Astrocyte of the cerebellum (primary cell): ENCODE results near the gene LAG3.

ENCODE experiments used
- DNase-seq: peaks from one replicate; pipeline ENCODE4 v3.0.0-alpha.2; 2011; ENCODE audit warnings: low read depth
- H3K4me3 ChIP-seq: 2 replicates; pipeline ENCODE4 v1.5.1; 2011; ENCODE audit warnings: mild to moderate bottlenecking, low read depth, low read length, moderate library complexity
- in situ Hi-C: cut with HindIII; loops from 2 replicates; pipeline ENCODE4 v1.10.0; 2017; ENCODE audit warnings: low sequenced_read_pairs
- TF ChIP-seq, protein P1 (sequence below): IDR thresholded peaks from 2 replicates; pipeline ENCODE4 v1.5.1; 2012; ENCODE audit warnings: low read length, low read depth, moderate library complexity, mild to moderate bottlenecking; ENCODE audit errors: missing control alignments

The LAG3 gene

GRCh38 chr12:6795088-6795487 is 22.8 kb downstream of the LAG3 start:
- no peak overlapping the region for H3K4me3 ChIP-seq
- no peak for DNase-seq
- TF ChIP-seq, protein P1, sequence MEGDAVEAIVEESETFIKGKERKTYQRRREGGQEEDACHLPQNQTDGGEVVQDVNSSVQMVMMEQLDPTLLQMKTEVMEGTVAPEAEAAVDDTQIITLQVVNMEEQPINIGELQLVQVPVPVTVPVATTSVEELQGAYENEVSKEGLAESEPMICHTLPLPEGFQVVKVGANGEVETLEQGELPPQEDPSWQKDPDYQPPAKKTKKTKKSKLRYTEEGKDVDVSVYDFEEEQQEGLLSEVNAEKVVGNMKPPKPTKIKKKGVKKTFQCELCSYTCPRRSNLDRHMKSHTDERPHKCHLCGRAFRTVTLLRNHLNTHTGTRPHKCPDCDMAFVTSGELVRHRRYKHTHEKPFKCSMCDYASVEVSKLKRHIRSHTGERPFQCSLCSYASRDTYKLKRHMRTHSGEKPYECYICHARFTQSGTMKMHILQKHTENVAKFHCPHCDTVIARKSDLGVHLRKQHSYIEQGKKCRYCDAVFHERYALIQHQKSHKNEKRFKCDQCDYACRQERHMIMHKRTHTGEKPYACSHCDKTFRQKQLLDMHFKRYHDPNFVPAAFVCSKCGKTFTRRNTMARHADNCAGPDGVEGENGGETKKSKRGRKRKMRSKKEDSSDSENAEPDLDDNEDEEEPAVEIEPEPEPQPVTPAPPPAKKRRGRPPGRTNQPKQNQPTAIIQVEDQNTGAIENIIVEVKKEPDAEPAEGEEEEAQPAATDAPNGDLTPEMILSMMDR, result no peak
- in situ Hi-C loops, result loop anchor here (5.0 to 10.0 kb wide), 2 partner anchors 68 to 160 kb away; partner anchors contain the start of gene LPAR5

- TF ChIP-seq, protein P1, result no peak
- no peak overlapping the region for H3K4me3 ChIP-seq
- DNase-seq, result no peak
- in situ Hi-C loops, result loop anchor here (5.0 to 10.0 kb wide), 2 partner anchors 69 to 162 kb away; partner anchors contain the start of gene LPAR5
Measured at GRCh38 chr12:6796576-6796975, 24.3 kb downstream of the LAG3 start.

- H3K4me3 ChIP-seq, result no peak overlapping the region
- DNase-seq, result no peak
- TF ChIP-seq, protein P1, result no peak
- in situ Hi-C loops, result loop anchor here (5.0 to 10.0 kb wide), 2 partner anchors 72 to 164 kb away; partner anchors contain the start of gene LPAR5
Measured at GRCh38 chr12:6799147-6799546, 26.8 kb downstream of the LAG3 start.

DNA sequence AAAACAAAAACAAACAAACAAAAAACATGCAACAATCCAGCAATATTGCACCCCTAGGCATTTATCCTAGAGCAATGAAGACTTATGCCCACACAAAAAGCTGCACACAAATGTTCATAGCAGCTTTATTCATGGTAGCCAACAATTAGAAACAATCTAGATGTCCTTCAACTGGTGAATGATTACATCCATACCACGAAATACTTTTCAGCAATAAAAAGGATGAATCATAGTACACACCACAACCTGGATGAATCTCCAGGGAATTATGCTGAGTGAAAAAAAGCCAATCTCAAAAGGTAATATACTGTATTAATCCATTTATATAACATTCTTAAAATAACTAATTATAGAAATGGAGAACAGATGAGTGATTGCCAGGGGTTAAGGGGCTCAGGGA is 34.9 kb downstream of the LAG3 start:
- no peak overlapping the region for H3K4me3 ChIP-seq
- TF ChIP-seq, protein P1, result no peak
- DNase-seq, result no peak
- in situ Hi-C loops, result no loop called here

GRCh38 chr12:6809056-6809455 is 36.7 kb downstream of the LAG3 start:
- no peak for DNase-seq
- in situ Hi-C loops, result no loop called here
- TF ChIP-seq, protein P1, result no peak
- no peak overlapping the region for H3K4me3 ChIP-seq

DNA sequence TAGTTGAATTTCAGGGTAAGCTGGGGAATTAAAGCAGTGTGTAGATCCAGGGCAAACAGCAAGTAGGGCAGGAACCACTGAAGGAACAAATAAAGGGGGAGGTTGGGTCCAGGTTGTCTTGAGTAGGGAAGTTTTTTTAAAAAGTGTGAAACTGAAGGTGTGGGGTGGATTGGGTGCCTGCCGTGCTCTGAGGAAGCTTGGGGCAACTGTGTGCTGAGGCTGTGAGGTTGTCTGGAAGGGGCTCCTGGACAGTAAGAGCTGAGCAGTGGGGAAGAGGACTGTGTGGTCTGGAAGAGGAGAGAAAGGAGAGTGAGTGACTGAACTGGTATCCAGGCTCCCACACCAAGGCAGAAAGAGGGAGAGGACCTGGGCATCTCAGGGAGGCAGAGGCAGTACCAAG is 38.4 kb downstream of the LAG3 start:
- in situ Hi-C loops, result loop anchor here (5.0 kb wide), 1 partner anchor 43 kb away; the partner anchor contains the start of gene PTMS
- no peak overlapping the region for H3K4me3 ChIP-seq
- TF ChIP-seq, protein P1, result no peak
- no peak for DNase-seq

- no peak for DNase-seq
- TF ChIP-seq, protein P1, result no peak
- in situ Hi-C loops, result loop anchor here (5.0 kb wide), 1 partner anchor 46 kb away; the partner anchor contains the start of gene PTMS
- no peak overlapping the region for H3K4me3 ChIP-seq
Measured at GRCh38 chr12:6813363-6813762, 41.0 kb downstream of the LAG3 start.
